Dedifferentiated amniotic fluid mesenchymal stem cell (primary cell): ENCODE results near the gene RIMKLB.

ENCODE experiments used
- DNase-seq: peaks from one replicate; pipeline ENCODE4 v3.0.0-alpha.2; 2016; ENCODE audit errors: extremely low spot score

RIMKLB gene

GRCh38 chr12:8697476-8698131 is at the start of gene RIMKLB:
RIMKLB (plus strand) TSS chr12:8697991; CDS start chr12:8713867, 15,876 bp downstream.
- peak; percentile 53 for DNase-seq

GRCh38 chr12:8648576-8649205 is 49.1 kb upstream of the RIMKLB start:
- DNase-seq, result no peak

- DNase-seq, result no peak
Measured at GRCh38 chr12:8655421-8655820, 42.4 kb upstream of the RIMKLB start.

GRCh38 chr12:8658346-8658745 is 39.4 kb upstream of the RIMKLB start:
- DNase-seq, result peak; percentile 59

- DNase-seq, result no peak
Measured at GRCh38 chr12:8661016-8661415, 36.8 kb upstream of the RIMKLB start.

GRCh38 chr12:8661751-8662150 is 36.0 kb upstream of the RIMKLB start:
- no peak for DNase-seq

GRCh38 chr12:8662593-8662992 is 35.2 kb upstream of the RIMKLB start, which contains the start of gene MFAP5:
MFAP5 (minus strand) TSS chr12:8662826; CDS start chr12:8662104, 722 bp downstream.
- DNase-seq, result peak; percentile 58

GRCh38 chr12:8664228-8664913 is 33.4 kb upstream of the RIMKLB start:
- no peak for DNase-seq

GRCh38 chr12:8665759-8666158 is 32.0 kb upstream of the RIMKLB start:
- DNase-seq, result peak; percentile 35

- DNase-seq, result no peak
Measured at GRCh38 chr12:8667270-8667669, 30.5 kb upstream of the RIMKLB start.

- DNase-seq, result no peak
Measured at GRCh38 chr12:8668441-8668840, 29.4 kb upstream of the RIMKLB start.

- no peak for DNase-seq
Measured at GRCh38 chr12:8672381-8672780, 25.4 kb upstream of the RIMKLB start.

GRCh38 chr12:8675591-8676036 is 22.2 kb upstream of the RIMKLB start:
- DNase-seq, result no peak

- no peak for DNase-seq
Measured at GRCh38 chr12:8676651-8677050, 21.1 kb upstream of the RIMKLB start.

- no peak for DNase-seq
Measured at GRCh38 chr12:8677362-8677761, 20.4 kb upstream of the RIMKLB start.

GRCh38 chr12:8678661-8679111 is 19.1 kb upstream of the RIMKLB start:
- no peak for DNase-seq

GRCh38 chr12:8680533-8680932 is 17.3 kb upstream of the RIMKLB start:
- DNase-seq, result no peak

- peak; percentile 81 for DNase-seq
Measured at GRCh38 chr12:8681129-8681884, 16.5 kb upstream of the RIMKLB start.

- no peak for DNase-seq
Measured at GRCh38 chr12:8685051-8685450, 12.7 kb upstream of the RIMKLB start.

GRCh38 chr12:8687846-8688601 is 9.8 kb upstream of the RIMKLB start:
- peak; percentile 75 for DNase-seq

- no peak for DNase-seq
Measured at GRCh38 chr12:8689681-8690080, 8.1 kb upstream of the RIMKLB start.
